Thyroid gland (tissue), 4 donors: Measurements from ENCODE around the gene CNOT11.

ENCODE experiments used
- CTCF ChIP-seq, 6 experiments: fragments of 200-600 bp in 3 of 6; fragments of 450-650 bp in 3 of 6; sonication (generic) in 3 of 6; IDR thresholded peaks; one replicate each; pipeline ENCODE4 v1.5.1; 2016 to 2019; ENCODE audit warnings: antibody characterized with exemption in 6 of 6, mild to moderate bottlenecking in 2 of 6, inconsistent platforms in 1 of 6, moderate library complexity in 1 of 6
- POLR2A ChIP-seq, 2 donors: fragments of 450-650 bp; IDR thresholded peaks; one replicate each; pipeline ENCODE4 v1.6.1; 2017; ENCODE audit warnings: antibody characterized with exemption in 2 of 2, mild to moderate bottlenecking in 2 of 2, moderate library complexity in 1 of 2

DNA sequence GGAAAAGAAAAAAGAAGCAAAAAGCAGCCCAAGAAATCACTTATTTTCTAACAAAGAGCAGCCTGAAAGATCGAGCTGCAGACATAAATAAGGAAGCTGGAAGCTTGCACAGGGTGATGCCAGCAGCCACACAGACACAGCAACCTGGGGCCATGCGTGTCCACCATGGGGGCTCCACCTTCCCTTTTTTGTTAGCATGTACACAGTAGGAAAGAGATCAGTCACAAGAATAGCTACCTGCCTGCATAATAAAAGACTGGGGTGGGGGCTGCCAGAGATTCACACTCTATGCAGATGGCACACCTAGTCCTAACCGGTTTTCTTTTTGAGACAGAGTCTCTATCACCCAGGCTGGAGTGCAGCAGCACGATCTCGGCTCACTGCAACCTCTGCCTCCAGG is 2.9 kb upstream of the CNOT11 start:
- no peak for TF ChIP-seq CTCF (IDR thresholded peaks at IDR 0.05)
- no peak for TF ChIP-seq POLR2A (IDR thresholded peaks at IDR 0.05)
